Activated CD8-positive, alpha-beta memory T cell treated with anti-CD3 and anti-CD28 coated beads for 24 hours (primary cell): Measurements from ENCODE around the gene TPRA1.
"Not testable (repeated sequence)": the region's sequence is repeated elsewhere in the genome, so short reads cannot be mapped to it uniquely, and the experiment has no call there.

Experiments used
- DNase-seq: peaks from one replicate; pipeline ENCODE4 v3.0.0-alpha.2; 2020

The TPRA1 gene

DNA sequence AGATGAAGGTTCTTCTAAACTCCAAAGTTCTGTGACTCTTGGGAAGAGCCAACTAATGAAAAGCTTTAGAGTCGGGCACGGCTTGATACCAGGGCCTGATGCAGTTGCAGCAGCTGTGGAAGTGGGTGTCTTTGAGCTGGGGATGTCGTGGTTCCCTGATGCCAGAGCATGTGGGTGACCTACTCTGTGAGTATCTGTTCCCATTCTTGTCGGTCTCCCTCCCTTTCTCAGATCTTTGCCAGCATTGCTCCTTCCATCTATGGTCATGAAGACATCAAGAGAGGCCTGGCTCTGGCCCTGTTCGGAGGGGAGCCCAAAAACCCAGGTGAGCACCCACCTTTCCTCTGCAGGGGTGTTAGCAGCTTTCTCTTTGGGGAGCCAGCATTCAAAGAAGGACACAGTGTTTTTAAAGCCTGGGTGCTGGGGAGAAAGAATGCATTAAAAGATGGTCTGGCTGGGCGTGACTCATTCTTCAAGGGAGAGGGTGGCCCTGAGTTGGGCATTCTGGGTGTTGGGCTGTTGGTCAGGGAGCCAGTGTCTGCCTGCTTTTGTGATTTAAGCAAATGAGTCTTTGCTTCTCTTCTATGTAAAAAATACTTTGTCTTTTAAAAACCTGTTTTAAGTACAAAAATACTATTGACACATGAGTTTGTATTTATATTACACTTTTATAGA lies 25.2 kb upstream of the TPRA1 start:
- DNase-seq = no peak

DNA sequence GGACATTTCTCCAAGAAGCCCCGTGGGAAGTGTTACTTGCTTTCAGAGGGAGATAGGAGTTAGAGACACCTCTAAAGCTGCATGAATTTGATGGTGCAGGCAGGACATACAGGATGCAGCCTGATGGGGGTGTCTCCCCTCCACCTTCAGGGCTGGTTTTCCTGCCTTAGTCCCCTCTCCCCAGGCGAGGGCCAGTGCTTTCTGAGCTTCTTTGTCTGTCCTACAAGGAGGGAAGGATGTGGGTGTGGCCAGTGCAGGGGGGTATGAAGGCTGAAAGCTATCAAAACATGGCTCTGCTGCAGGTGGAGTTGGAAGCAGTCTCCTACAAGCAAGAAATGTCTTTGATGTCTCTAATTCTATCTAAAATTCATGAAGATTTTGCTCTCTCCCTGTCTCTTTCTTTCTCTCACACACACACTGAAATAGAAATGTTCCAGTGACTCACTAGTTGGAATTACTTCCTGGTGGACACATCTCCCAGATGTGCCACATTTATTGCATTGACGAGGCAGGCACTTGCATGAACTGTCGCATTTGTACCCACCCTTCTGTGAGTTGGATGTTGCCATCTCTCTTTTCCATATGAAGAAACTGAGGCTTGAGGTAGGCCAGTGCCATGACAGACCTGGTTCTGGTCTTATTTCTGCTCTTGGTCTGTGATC lies 24.5 kb upstream of the TPRA1 start:
- DNase-seq = no peak

DNA sequence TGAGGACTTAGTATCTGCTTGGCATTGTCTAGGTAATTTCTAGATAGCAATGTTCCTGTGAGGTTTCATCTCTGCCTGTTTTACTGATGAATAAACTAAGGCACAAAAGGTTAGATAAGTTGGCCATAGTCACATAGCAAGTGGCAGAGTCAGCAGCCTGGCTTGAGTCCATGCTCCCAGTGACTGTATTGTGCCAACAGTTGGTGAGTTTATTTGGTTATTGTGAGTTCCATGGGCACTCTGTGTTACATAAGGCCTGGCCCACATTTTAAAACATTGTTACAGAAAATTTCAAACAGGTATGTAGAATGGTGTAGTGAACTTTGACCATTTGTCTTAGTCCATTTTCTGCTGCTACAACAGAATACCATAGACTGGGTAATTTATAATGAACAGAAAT lies 22.9 kb upstream of the TPRA1 start:
- DNase-seq = no peak

DNA sequence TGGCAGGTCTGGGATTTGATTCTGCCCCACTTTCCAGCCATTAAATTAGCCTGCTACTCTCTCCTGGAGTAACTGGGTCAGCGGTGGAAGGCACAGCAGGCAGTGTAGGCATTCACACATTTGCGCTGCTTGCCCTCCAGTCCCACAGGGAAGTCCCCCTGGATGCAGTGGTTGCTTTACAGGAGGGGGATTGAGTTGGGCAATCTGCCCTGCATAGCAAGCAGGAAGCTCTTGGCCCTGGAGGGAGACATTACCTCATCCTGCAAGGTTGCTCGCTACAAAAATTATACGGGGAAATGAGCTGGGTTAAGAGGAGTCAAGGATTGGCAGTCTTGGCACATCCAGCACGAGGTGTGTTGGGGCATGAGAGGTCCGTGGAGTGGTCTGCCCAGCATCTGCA lies 22.4 kb upstream of the TPRA1 start:
- DNase-seq = no peak

DNA sequence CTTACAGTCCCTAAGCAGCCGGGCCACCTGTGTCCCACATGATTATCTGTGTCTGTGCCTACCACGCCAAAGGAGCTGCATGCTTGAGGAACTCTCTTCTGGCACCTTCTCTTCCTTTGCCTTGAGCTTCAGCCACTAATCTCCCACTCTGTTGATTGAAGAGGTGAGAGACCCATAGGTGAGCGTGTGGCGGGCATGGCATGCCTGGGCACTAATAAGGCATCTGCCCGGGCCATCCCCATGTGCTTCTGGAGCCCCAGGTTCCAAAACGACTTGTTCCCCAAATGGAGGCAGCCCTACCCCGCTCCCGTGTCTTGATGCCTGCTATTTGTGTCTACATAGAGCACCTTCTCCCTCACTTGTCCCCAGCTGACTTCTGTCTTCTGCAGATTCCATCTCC lies 20.7 kb upstream of the TPRA1 start:
- no peak for DNase-seq

DNA sequence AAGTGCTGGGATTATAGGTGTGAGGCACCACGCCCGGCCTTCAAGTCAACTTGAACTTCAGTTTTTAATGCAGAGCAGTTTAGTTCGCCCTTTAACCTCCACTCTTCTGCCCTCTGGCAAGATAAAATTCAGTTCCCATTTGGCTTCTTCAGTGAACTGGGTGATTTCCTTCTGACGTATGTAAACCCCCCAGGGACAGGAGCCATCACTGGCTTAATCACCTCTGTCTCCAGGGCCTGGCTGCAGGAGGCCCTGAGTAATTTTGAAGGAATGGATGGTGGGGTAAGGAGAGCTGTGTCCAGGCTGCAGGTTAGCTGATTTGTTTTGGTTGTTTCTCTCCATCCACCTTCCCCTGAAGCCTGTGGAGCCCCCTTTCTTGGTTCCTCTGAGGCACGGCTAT lies 19.6 kb upstream of the TPRA1 start:
- DNase-seq = no peak

DNA sequence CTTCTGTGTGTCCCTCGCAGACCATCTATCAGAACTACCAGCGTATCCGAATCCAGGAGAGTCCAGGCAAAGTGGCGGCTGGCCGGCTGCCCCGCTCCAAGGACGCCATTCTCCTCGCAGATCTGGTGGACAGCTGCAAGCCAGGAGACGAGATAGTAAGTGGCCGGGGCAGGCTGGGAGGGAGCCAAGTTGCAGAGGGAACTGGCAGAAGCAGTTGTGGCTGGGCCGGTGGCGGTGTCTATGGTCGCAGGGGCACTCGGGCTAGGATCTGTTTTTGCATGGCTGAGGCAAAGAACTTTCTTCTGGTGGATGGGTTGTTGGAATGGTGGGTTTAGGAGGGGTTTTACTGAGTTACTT lies 17.8 kb upstream of the TPRA1 start:
- no peak for DNase-seq

DNA sequence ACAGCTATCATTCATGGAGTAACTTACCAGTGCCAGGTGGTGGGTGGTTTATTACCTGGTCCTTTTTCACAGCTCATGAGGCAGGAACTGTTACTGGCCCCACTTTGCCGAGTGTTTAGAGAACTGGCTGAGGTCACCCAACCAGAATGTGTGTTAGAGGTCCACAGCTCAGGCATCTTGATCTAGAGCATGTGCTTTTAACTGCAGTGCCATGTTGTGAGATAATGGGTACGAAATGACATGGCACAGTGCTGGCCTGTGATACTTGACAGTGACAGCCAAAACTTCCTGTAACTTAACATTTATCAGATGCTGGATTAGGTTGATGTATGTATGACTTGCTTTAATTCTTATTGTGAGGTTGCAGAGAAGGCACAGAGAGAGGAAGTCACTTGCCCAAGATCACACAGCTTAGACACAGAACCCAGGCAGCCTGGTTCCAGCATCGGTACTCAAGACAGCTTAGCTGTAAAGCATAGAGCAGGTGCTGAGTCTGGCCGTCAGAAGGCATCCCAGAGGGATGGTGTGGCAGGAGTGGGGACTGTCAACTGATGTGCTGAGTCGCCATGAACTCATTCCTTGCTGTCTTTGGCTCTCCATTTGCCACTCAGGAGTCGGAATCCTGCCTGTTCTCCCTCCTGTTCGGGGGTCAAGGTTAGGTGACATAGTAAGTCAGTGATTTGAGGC lies 17.3 kb upstream of the TPRA1 start:
- no peak for DNase-seq

DNA sequence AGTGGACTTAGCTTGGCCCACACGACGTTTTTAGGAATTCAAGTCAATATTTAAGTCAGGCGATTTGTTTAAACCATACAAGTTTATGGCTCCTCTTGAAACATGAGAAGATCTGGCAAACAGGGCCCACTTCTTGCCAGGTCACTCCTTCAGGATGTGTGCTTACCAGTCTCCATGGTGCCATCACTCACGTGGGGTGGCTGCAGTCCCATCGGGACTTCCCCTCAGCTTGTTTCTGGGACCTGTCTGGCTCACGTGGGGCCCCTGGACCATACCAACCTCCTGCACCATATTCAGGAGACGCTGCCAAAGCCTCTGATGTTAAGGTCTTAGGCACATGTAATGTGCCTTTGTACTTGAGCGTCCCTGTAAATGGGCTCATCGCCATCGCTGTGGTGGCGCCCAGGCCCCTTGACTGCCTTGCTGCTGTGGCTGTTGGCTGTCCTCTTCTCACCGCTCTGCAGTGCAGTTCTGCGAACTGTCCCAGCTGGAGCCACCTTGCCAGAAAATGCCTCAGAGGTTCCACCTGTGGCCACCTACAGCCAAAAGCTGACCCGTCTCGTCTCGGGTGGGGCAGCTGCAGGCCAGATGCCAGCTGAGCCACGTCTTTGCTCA lies 16.6 kb upstream of the TPRA1 start:
- no peak for DNase-seq

DNA sequence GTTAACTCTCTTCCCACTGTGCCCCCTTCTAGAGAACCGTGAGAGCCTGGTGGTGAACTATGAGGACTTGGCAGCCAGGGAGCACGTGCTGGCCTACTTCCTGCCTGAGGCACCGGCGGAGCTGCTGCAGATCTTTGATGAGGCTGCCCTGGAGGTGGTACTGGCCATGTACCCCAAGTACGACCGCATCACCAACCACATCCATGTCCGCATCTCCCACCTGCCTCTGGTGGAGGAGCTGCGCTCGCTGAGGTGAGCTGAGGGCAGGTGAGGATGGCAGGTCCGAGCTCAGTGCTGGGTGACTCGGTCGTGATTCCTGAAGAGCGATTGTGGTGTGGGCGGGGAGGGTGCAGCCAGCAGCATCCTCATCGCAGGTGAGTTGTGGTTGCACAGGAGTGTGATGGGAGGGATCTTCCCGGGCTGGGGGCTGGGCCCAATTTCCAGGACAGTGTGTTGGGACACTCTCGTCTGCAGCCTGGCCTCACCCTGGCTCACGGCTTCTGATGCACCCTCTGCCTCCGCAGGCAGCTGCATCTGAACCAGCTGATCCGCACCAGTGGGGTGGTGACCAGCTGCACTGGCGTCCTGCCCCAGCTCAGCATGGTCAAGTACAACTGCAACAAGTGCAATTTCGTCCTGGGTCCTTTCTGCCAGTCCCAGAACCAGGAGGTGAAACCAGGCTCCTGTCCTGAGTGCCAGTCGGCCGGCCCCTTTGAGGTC lies 15.7 kb upstream of the TPRA1 start:
- no peak for DNase-seq

DNA sequence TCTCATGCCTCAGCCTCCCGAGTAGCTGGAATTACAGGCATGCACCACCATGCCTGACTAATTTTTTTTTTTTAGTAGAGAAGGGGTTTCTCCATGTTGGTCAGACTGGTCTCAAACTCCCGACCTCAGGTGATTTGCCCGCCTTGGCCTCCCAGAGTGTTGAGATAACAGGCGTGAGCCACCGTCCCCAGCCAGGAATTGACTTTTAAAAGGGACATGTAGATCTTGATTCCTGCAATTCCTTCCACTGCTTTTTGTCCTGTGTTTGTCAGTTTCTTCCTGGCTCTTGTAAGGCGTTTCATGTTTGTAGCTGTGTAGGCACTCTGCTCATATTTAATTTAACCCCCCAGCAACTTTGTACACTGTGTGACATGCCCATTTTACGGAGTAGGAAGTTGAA lies 15.0 kb upstream of the TPRA1 start:
- not testable (repeated sequence) for DNase-seq

DNA sequence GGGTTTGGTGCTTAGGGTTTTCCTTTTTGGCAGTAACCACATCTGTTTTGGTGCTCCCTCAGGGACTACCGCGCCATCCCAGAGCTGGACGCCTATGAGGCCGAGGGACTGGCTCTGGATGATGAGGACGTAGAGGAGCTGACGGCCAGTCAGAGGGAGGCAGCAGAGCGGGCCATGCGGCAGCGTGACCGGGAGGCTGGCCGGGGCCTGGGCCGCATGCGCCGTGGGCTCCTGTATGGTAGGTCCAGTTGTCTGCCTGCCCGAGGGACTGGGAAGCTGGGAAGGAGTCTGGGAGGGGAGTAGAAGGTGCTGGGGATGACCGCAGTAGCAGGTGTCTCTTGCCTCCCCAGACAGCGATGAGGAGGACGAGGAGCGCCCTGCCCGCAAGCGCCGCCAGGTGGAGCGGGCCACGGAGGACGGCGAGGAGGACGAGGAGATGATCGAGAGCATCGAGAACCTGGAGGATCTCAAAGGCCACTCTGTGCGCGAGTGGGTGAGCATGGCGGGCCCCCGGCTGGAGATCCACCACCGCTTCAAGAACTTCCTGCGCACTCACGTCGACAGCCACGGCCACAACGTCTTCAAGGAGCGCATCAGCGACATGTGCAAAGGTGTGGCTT lies 14.1 kb upstream of the TPRA1 start:
- no peak for DNase-seq

DNA sequence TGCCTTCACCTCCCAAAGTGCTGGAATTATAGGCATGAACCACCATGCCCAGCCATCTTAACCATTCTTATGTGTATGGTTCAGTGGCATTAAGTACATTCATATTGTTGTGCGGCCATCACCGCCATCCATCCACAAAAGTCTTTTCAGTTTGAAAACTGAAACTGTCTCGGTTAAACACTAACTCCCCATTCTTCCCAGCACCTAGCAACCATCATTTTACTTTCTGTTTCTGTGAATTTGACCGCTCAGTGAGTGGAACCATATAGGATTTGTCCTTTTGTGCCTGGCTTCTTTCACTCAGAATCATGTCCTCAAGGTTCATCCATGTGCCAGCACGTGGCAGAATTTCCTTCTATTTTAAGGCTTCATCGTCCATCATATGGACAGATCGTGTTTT lies 13.5 kb upstream of the TPRA1 start:
- DNase-seq = no peak

DNA sequence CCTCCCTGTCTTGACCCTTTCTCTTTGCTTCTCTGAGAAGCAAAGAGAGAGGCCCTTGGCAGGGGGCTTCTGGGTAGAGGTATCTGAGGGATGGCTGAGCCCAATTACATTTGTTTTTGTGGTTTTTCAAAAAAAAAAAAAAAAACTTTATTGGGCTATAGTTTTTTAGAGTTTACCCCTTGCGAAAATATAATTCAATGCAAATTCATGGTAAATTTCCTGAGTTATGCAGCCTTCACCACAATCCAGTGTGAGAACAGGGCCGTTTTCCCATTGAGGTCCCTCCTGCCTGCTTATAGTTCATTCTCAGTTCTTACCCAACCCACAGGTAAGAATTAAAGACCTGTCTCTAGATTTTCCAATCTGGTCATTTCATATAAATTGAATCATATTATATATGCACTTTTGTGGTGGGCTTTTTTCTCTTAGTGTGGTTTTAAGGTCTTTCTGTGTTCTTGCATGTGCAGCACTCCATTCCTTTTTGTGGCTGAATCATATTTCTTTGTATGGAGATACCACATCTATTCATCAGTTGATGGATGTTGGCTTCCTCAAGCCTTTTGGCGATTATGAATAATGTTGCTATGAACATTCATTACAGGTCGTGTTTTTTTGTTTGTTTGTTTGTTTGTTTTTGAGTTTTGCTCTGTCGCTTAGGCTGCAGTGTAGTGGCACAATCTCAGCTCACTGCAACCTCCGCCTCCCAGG lies 10.4 kb upstream of the TPRA1 start:
- no peak for DNase-seq

DNA sequence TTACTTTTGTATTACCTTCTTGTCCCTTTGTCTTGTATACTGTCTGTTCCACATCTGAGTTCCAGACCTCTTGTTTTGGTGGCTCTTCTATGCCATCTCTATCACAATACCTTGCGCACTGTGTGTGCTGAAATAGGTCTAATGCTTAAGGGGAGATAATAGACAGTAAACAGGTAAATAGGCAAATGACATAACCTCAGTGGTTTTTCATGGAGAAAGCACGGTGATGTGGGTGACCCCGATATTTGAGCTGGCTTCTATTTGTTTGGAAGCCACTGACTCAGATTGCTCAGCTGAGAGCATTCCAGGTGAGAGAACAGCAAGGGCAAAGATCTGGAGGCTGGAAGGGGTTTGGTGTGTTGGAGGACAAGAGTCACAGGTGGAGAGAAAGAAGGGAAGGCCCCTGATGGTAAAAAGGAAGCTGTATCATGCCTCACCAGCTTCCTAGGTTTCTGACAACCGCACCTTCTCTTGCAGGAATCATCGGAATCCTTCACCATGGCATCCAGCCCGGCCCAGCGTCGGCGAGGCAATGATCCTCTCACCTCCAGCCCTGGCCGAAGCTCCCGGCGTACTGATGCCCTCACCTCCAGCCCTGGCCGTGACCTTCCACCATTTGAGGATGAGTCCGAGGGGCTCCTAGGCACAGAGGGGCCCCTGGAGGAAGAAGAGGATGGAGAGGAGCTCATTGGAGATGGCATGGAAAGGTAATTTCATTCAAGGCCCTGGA lies 8.5 kb upstream of the TPRA1 start:
- DNase-seq = no peak

DNA sequence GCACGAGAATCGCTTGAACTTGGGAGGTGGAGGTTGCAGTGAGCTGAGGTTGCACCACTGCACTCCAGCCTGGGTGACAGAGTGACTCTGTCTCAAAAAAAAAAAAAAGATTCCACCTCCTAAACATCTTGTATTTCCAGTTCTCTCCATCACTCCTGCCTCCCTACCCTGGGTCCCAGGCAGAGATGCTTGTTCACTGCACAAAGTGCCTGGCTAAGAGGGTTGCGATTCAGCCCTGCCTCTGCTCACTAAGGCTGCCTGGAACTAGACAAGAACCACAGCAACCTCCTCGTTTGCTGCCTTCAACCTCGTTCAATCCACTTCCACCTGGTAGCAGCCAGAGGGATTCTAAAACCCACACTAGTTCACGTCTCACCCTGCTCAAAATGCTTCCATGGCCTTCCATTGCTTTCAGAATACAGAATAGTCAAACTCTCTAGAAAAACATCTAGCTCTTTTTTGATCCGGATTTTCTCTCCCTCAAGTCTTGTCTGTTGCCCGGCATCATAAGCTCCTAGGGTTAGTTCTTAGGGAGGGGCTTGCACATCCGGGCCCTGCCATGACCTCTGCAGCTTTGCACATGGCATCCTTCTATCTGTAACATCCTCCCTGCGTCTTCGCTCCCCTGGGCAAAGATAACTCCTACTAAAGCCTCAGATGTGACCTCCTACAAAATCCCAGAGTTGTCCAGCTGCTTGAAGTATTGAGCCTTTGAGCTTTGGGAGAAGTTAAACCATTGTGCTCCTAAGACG lies 6.7 kb upstream of the TPRA1 start:
- DNase-seq = no peak

DNA sequence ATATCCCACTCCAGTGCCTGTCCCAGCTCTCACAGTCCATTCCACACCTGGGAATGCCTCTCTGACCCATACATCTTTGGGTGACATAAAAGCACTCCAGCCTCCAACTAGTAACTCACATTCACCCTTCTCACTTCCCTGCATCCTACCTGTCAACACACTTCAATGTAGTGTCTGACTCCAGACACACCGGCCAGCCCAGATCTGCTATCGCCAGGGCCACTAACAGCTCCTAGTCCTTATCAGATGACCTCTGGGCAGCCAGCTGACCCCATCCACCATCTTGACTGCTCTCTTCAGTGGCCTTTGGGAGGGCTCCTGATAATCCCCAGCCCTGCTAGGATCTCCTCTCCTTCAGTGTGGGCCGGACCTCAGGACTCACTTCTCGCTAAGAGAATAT lies 4.8 kb upstream of the TPRA1 start:
- DNase-seq = no peak

DNA sequence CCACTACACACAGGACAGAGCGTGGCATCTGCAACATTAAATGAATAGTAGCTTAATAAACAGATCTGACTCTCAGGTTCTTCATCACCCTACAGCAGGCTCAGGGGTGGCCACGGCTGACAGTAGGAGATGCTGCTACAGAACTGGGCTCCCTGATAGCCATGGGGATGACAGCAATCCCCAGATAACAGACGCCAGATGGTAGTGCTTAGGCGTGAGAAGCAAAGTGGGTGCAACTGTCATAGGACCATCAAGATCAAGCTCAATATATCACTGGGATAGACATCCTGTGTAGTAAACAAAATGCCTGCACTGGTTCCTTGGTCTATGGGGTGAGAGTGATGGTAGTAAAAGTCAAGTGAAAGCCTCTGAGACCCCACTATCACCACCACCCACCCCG lies 2.6 kb upstream of the TPRA1 start:
- DNase-seq = no peak

DNA sequence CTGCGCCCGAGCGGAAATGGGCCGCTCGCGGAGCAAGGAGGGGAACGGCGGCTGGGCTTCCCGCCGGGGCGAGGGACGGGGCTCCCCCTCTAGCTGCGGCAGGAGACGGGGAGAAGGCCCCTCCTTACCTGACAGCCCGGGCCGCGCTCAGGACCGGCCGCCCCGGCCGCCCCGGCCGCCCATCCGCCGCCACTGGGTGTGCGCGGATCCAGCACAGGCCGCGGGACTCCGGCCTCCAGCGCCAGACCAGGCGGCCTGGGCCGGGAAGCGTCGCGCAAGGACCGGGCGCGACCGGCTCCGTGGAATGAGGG lies 296 bp downstream of the TPRA1 start:
- no peak for DNase-seq

DNA sequence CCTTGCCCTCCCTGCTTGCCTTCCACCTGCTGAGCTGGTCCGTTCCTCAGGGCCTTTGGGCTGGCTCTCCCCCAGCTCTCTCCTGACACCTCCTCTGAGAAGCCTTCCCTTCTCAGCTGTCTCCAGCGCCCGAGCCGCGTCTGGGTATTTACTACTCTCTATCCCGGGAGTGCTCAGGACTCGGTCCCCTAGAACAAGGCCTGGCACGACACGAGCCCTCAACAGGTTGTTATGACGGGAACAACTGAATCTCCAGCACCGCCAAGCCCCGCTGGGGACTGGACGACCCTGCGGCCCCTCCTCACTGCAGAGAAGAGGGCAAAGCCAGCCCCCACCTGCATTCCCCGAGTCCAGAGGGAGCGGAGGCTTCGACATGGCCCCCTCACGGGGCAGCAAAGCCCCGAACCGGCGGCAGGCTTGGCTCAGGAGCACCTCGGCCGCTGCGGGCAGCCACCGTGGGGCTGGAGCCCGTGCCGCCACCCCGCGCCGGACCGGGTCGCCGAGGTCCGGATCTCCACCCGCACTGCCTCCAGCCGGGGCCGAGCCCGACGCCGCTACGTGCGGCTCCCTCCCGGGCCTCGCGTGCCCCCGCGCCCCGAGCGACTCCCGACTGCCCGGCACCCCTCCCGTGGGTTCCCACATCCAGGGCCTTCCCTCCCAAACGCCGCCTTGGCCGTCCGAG lies 792 bp downstream of the TPRA1 start:
- DNase-seq = peak; percentile 73
